Vagina (tissue), 2 donors: ENCODE data around the gene P2RY6.

ENCODE experiments used
- CTCF ChIP-seq, 3 experiments: fragments of 450-650 bp in 2 of 3; fragments of 200-600 bp in 1 of 3; sonication (generic) in 1 of 3; IDR thresholded peaks; one replicate each; pipeline ENCODE4 v1.5.1; 2017 to 2019; ENCODE audit warnings: antibody characterized with exemption in 3 of 3, mild to moderate bottlenecking in 2 of 3, moderate library complexity in 2 of 3
- POLR2A ChIP-seq, 2 donors: fragments of 450-650 bp; IDR thresholded peaks; one replicate each; pipeline ENCODE4 v1.6.1; 2017; ENCODE audit warnings: antibody characterized with exemption in 2 of 2, mild to moderate bottlenecking in 2 of 2, moderate library complexity in 2 of 2
- POLR2AphosphoS5 ChIP-seq, 2 donors: sonication (generic); formaldehyde crosslinking; IDR thresholded peaks; one replicate each; pipeline ENCODE4 v1.9.0; 2017; ENCODE audit warnings: antibody characterized with exemption in 2 of 2, mild to moderate bottlenecking in 2 of 2, low read depth in 1 of 2; ENCODE audit not compliant: insufficient read depth in 1 of 2

- TF ChIP-seq CTCF (IDR thresholded peaks at IDR 0.05), result no peak
- TF ChIP-seq POLR2A (IDR thresholded peaks at IDR 0.05), result no peak
- TF ChIP-seq POLR2AphosphoS5 (IDR thresholded peaks at IDR 0.05; ENCODE audit: insufficient read depth in 1 of 2, low read depth in 1 of 2), result no peak
These were observed 9.9 kb downstream of the P2RY6 start for GRCh38 chr11:73281796-73282660.
